Stimulated activated effector memory CD8-positive, alpha-beta T cell treated with anti-CD3 and anti-CD28 coated beads, Interleukin-12 subunit alpha, Interleukin-12 subunit beta, amount 100 ng/mL, for 72 hours (primary cell): Measurements from ENCODE around the gene TRPV3.
A peak's percentile ranks its signal among the peaks of the same experiment; 100 is the strongest.
"Not testable (repeated sequence)": the region's sequence is repeated elsewhere in the genome, so short reads cannot be mapped to it uniquely, and the experiment has no call there.

Experiments used
- ATAC-seq: fragments of 150-1000 bp; cut with Tn5 transposase; 2 replicates; pipeline ENCODE4 v1.10.0; 2021
- DNase-seq, 2 donors: peaks; one replicate each; pipeline ENCODE4 v3.0.0; 2021 to 2022; ENCODE audit warnings: low spot score in 2 of 2
- H3K27ac Mint-ChIP-seq: one replicate; pipeline ENCODE4 v1.8.0; 2022; ENCODE audit warnings: mild to moderate bottlenecking, mixed read lengths
- H3K36me3 Mint-ChIP-seq: one replicate; pipeline ENCODE4 v1.8.0; 2022; ENCODE audit warnings: mild to moderate bottlenecking, mixed read lengths
- H3K4me1 Mint-ChIP-seq: one replicate; pipeline ENCODE4 v1.8.0; 2022; ENCODE audit warnings: mixed read lengths
- H3K4me3 Mint-ChIP-seq: one replicate; pipeline ENCODE4 v1.8.0; 2022; ENCODE audit warnings: mild to moderate bottlenecking, mixed read lengths
- H3K9me3 Mint-ChIP-seq: one replicate; pipeline ENCODE4 v1.8.0; 2022; ENCODE audit warnings: mixed read lengths

The TRPV3 gene

GRCh38 chr17:3527468-3527867 lies 30.1 kb downstream of the TRPV3 start:
- no peaks in the 10 kb centered on the region for H3K4me1 Mint-ChIP-seq
- ATAC-seq (no peak), DNase-seq (no peak)
- H3K4me3 Mint-ChIP-seq, result no peak overlapping the region
- H3K27ac Mint-ChIP-seq, result no peak overlapping the region
- no peaks in the 10 kb centered on the region for H3K9me3 Mint-ChIP-seq
- H3K36me3 Mint-ChIP-seq, result no peaks in the 10 kb centered on the region

DNA sequence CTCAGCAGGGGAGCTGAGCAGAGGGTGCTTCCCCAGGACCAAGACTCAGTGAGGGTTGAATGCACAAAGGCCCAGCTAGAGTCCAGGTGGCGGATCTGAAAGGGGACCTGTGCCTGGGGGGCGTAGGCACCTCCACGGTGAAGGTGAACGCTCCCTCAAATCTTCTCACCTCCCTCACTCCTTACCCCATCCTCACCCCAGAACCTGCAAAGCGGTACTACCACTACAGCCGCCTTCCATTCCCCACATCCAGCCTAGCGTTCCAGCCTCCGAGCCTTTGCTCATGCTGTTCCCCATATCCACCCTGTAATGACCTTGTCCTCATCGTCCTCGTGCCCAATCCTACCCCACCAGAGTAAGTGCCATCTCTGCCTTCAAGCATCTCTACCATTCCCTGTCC lies 30.6 kb downstream of the TRPV3 start:
- Mint-ChIP-seq H3K4me3 (no peak overlapping the region), H3K36me3 (no peaks in the 10 kb centered on the region), H3K27ac (no peak overlapping the region), H3K4me1 (no peaks in the 10 kb centered on the region), H3K9me3 (no peaks in the 10 kb centered on the region)
- no peak for ATAC-seq
- DNase-seq, result no peak

- Mint-ChIP-seq H3K4me1 (no peaks in the 10 kb centered on the region), H3K9me3 (no peaks in the 10 kb centered on the region), H3K36me3 (no peaks in the 10 kb centered on the region), H3K27ac (no peak overlapping the region), H3K4me3 (no peak overlapping the region)
- ATAC-seq (no peak), DNase-seq (no peak)
These were observed 31.1 kb downstream of the TRPV3 start for GRCh38 chr17:3526491-3526890.

- Mint-ChIP-seq H3K36me3 (no peaks in the 10 kb centered on the region), H3K9me3 (no peaks in the 10 kb centered on the region), H3K4me1 (no peaks in the 10 kb centered on the region), H3K4me3 (no peak overlapping the region), H3K27ac (no peak overlapping the region)
- ATAC-seq (no peak), DNase-seq (no peak)
These were observed 33.6 kb downstream of the TRPV3 start for GRCh38 chr17:3524024-3524423.

DNA sequence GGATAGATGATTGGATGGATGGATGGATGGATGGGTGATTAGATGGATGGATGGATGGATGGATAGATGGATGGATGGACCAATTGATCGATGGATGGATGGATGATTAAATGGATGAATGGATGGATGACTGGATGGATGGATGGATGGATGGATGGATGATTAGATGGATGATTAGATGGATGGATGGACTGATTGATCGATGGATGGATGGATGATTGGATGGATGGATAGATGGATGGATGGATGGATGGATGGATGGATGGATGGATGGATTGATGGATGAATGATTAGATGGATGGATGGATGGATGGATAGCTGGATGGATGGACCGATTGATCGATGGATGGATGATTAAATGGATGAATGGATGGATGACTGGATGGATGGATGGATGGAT lies 38.1 kb downstream of the TRPV3 start:
- DNase-seq, ATAC-seq, H3K4me1 Mint-ChIP-seq, H3K27ac Mint-ChIP-seq, H3K4me3 Mint-ChIP-seq, H3K9me3 Mint-ChIP-seq, H3K36me3 Mint-ChIP-seq: not testable (repeated sequence)

- DNase-seq (no peak), ATAC-seq (peak; percentile 55)
- Mint-ChIP-seq H3K27ac (no peak overlapping the region), H3K36me3 (no peaks in the 10 kb centered on the region), H3K4me3 (no peak overlapping the region), H3K4me1 (no peaks in the 10 kb centered on the region), H3K9me3 (no peaks in the 10 kb centered on the region)
These were observed 42.7 kb downstream of the TRPV3 start for GRCh38 chr17:3514873-3515272.

DNA sequence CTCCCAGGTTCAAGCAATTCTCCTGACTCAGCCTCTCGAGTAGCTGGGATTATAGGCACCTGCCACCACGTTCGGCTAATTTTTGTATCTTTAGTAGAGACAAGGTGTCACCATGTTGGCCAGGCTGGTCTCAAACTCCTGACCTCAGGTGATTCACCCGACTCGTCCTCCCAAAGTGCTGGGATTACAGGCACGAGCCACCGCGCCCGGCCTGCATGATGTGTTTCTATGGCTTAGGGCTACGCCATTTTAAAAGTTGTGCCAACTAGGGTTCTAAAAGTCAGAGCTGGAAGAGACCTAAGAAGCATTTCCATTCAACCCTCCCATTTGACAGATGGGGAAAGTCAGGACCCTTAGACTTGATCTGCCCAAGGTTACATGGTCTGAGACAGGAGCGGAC lies 43.4 kb downstream of the TRPV3 start:
- not testable (repeated sequence) for DNase-seq, H3K4me3 Mint-ChIP-seq, ATAC-seq, H3K9me3 Mint-ChIP-seq, H3K27ac Mint-ChIP-seq, H3K4me1 Mint-ChIP-seq, H3K36me3 Mint-ChIP-seq

GRCh38 chr17:3513305-3514035 lies 44.1 kb downstream of the TRPV3 start:
- Mint-ChIP-seq H3K9me3 (no peaks in the 10 kb centered on the region), H3K4me1 (no peaks in the 10 kb centered on the region), H3K36me3 (no peaks in the 10 kb centered on the region), H3K27ac (no peak overlapping the region), H3K4me3 (peak overlapping the region; percentile 36)
- no peak for DNase-seq
- ATAC-seq, result no peak

GRCh38 chr17:3512505-3513171 lies 45.0 kb downstream of the TRPV3 start:
- no peak for DNase-seq
- Mint-ChIP-seq H3K4me1 (no peaks in the 10 kb centered on the region), H3K27ac (no peak overlapping the region), H3K9me3 (no peaks in the 10 kb centered on the region), H3K4me3 (no peak overlapping the region), H3K36me3 (no peaks in the 10 kb centered on the region)
- ATAC-seq, result no peak

GRCh38 chr17:3511852-3512504 lies 45.6 kb downstream of the TRPV3 start:
- no peaks in the 10 kb centered on the region for H3K36me3 Mint-ChIP-seq
- no peak for ATAC-seq
- H3K27ac Mint-ChIP-seq, result no peak overlapping the region
- H3K9me3 Mint-ChIP-seq, result no peaks in the 10 kb centered on the region
- H3K4me3 Mint-ChIP-seq, result no peak overlapping the region
- DNase-seq, result no peak
- no peaks in the 10 kb centered on the region for H3K4me1 Mint-ChIP-seq

GRCh38 chr17:3510090-3510489 lies 47.5 kb downstream of the TRPV3 start:
- Mint-ChIP-seq H3K9me3 (no peaks in the 10 kb centered on the region), H3K27ac (no peak overlapping the region), H3K4me3 (no peak overlapping the region), H3K36me3 (no peaks in the 10 kb centered on the region), H3K4me1 (no peaks in the 10 kb centered on the region)
- no peak for DNase-seq
- ATAC-seq, result no peak

DNA sequence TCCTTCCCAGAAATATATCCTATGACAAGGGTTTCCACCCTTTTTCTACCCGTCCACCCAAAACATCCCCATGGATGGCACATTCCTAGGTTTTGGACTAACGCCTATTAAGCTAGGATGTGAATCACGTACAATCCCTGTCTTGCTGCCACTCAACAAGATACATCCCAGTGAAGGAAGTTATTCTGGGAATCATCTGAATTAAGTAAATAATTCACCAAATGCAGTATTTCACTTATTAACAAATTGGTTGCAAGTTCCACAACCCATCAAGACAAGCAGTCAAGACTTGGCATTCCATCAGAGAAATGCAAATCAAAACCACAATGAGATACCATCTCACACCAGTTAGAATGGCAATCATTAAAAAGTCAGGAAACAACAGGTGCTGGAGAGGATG lies 49.7 kb downstream of the TRPV3 start:
- no peaks in the 10 kb centered on the region for H3K4me1 Mint-ChIP-seq

GRCh38 chr17:3507071-3507470 lies 50.5 kb downstream of the TRPV3 start:
- no peak overlapping the region for H3K27ac Mint-ChIP-seq

More for the DNA sequence above, 49.7 kb downstream of the TRPV3 start:
- DNase-seq (no peak), ATAC-seq (no peak)
- H3K27ac Mint-ChIP-seq, result no peak overlapping the region
- no peaks in the 10 kb centered on the region for H3K36me3 Mint-ChIP-seq
- H3K9me3 Mint-ChIP-seq, result no peaks in the 10 kb centered on the region
- no peak overlapping the region for H3K4me3 Mint-ChIP-seq

GRCh38 chr17:3506054-3506453 lies 51.6 kb downstream of the TRPV3 start:
- DNase-seq (no peak), ATAC-seq (no peak)
- Mint-ChIP-seq H3K36me3 (no peaks in the 10 kb centered on the region), H3K4me3 (no peak overlapping the region), H3K27ac (no peak overlapping the region), H3K4me1 (no peaks in the 10 kb centered on the region), H3K9me3 (no peaks in the 10 kb centered on the region)

More at GRCh38 chr17:3507071-3507470, 50.5 kb downstream of the TRPV3 start:
- Mint-ChIP-seq H3K36me3 (no peaks in the 10 kb centered on the region), H3K4me1 (no peaks in the 10 kb centered on the region), H3K9me3 (no peaks in the 10 kb centered on the region), H3K4me3 (no peak overlapping the region)
- no peak for DNase-seq
- ATAC-seq, result no peak

GRCh38 chr17:3505008-3505407 lies 52.6 kb downstream of the TRPV3 start:
- H3K4me1 Mint-ChIP-seq, result no peaks in the 10 kb centered on the region
- no peaks in the 10 kb centered on the region for H3K9me3 Mint-ChIP-seq
- ATAC-seq, result no peak
- H3K36me3 Mint-ChIP-seq, result no peaks in the 10 kb centered on the region
- DNase-seq, result no peak
- H3K4me3 Mint-ChIP-seq, result no peak overlapping the region
- no peak overlapping the region for H3K27ac Mint-ChIP-seq

GRCh38 chr17:3503285-3503684 lies 54.3 kb downstream of the TRPV3 start:
- no peaks in the 10 kb centered on the region for H3K4me1 Mint-ChIP-seq
- DNase-seq (no peak), ATAC-seq (no peak)
- H3K9me3 Mint-ChIP-seq, result no peaks in the 10 kb centered on the region
- no peak overlapping the region for H3K4me3 Mint-ChIP-seq
- H3K36me3 Mint-ChIP-seq, result no peaks in the 10 kb centered on the region
- no peak overlapping the region for H3K27ac Mint-ChIP-seq
